K562 (cell line): Measurements from ENCODE around the gene HINT2. TPM values are rescaled to one million over a fixed set of nuclear protein-coding genes. Genes with fewer than 3 reads are reported as not detected.

ENCODE experiments used
- BRD4 ChIP-seq: fragments of 200-600 bp; sonication (generic); IDR thresholded peaks from 2 replicates; pipeline ENCODE4 v1.6.1; 2017; ENCODE audit warnings: inconsistent platforms
- CBFB ChIP-seq: sonication (generic); formaldehyde crosslinking; IDR thresholded peaks from 2 replicates; pipeline ENCODE4 v1.4.0; 2020; ENCODE audit warnings: mild to moderate bottlenecking, missing genetic modification reagents
- CREBBP ChIP-seq: IDR thresholded peaks from one replicate; pipeline ENCODE4 v1.6.1; 2012; ENCODE audit warnings: low read depth, mild to moderate bottlenecking, control low read depth, inconsistent platforms, low read length
- CUX1 ChIP-seq: fragments of 200-800 bp; sonication (Bioruptor generic); IDR thresholded peaks from 2 replicates; pipeline ENCODE4 v1.6.1; 2016; ENCODE audit warnings: missing genetic modification characterization, missing compliant biosample characterization
- GATAD2A ChIP-seq: fragments of 450-650 bp; IDR thresholded peaks from 2 replicates; pipeline ENCODE4 v1.6.1; 2017
- HDAC8 ChIP-seq: fragments of 450-650 bp; IDR thresholded peaks from 2 replicates; pipeline ENCODE4 v1.6.1; 2016; ENCODE audit warnings: mild to moderate bottlenecking, missing genetic modification characterization, moderate library complexity, missing compliant biosample characterization
- MCM5 ChIP-seq: fragments of 450-650 bp; IDR thresholded peaks from 2 replicates; pipeline ENCODE4 v1.6.1; 2016; ENCODE audit warnings: low read depth
- NCOR1 ChIP-seq: fragments of 450-650 bp; IDR thresholded peaks from 2 replicates; pipeline ENCODE4 v1.6.1; 2016; ENCODE audit warnings: mild to moderate bottlenecking, moderate library complexity
- NFE2 ChIP-seq: IDR thresholded peaks from 2 replicates; pipeline ENCODE4 v1.6.1; 2014; ENCODE audit warnings: antibody characterized with exemption, low read depth
- ZFPM2 ChIP-seq: fragments of 250-450 bp; sonication (Bioruptor Pico); IDR thresholded peaks from 2 replicates; pipeline ENCODE4 v1.5.1; 2022; ENCODE audit warnings: mild to moderate bottlenecking
- ZNF41 ChIP-seq: fragments of 250-450 bp; sonication (Bioruptor Pico); conservative IDR thresholded peaks from 2 replicates; pipeline ENCODE4 v1.4.0; 2020; ENCODE audit warnings: mild to moderate bottlenecking
- ZNF57 ChIP-seq: fragments of 450-650 bp; formaldehyde crosslinking; IDR thresholded peaks from 2 replicates; pipeline ENCODE4 v1.4.0; 2020; ENCODE audit warnings: mild to moderate bottlenecking, moderate library complexity
- polyA plus RNA-seq, 8 experiments: library from polyadenylated mRNA; depleted of rRNA in 4 of 8; stranded (reverse) in 5 of 8; unstranded in 3 of 8; fragments of >200 nt; fragmentation: Nextera tagmentation in 2 of 8; fragmentation: Illumina TruSeq in 1 of 8; extraction: Ambion mirVana in 2 of 8; extraction: Trizol in 1 of 8; gene quantifications; 2 replicates each; pipeline versions ENCODE4 v1.2.1 to v1.2.3, GENCODE V29; 2011 to 2014; ENCODE audit warnings: inconsistent platforms in 1 of 8, missing spikeins in 1 of 8
- total RNA-seq, 7 experiments: library from RNA; depleted of rRNA in 6 of 7; stranded (reverse); fragments of >200 nt in 6 of 7; fragmentation: Illumina TruSeq in 2 of 7; extraction: Trizol in 2 of 7; gene quantifications; 2 replicates each; pipeline versions ENCODE4 v1.2.1 to v1.2.3, GENCODE V29; 2011 to 2021; ENCODE audit warnings: low replicate concordance in 1 of 7

Gene HINT2
- total and polyA plus RNA-seq, 9 of the 15 experiments (the other 6 are each of a cell fraction or from before 2014, with no cell fraction given), result 5.6 to 44.1 (median 27.9) TPM

DNA sequence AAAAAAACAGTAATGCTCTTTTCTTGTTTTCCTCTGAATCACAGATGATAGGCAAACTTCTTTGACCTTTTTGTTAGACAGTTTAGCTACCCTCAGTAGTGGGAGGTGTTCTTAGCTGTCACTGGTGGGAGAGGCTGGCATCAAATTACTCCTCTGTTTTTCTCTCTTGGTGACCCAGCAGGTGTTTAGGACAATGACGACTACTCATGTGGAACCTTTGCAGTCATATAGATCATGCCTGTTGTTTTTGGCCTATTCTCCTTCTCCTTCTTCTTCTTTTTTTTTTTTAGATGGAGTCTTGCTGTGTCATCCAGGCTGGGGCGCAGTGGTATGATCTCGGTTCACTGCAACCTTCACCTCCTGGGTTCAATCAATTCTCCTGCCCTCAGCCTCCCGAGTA lies 38.8 kb downstream of the HINT2 start (continued):
- TF ChIP-seq MCM5 (no peak), NCOR1 (no peak), ZNF41 (CRISPR knock-in tag) (no peak), HDAC8 (tag) (no peak), BRD4 (no peak), CBFB (no peak), CREBBP (no peak), NFE2 (peak; percentile 52; the same call in 1 of the 2 replicates), CUX1 (CRISPR knock-in tag) (no peak), GATAD2A (no peak), ZFPM2 (CRISPR knock-in tag) (no peak), ZNF57 (CRISPR knock-in tag) (no peak)
